HG02610 (cell line): Measurements from ENCODE around the gene RAB8B.
A peak's percentile ranks its signal among the peaks of the same experiment; 100 is the strongest.

ENCODE experiments used
- ATAC-seq: cut with Tn5 transposase; IDR thresholded peaks from one replicate; pipeline ENCODE4 v1.9.1; 2021; ENCODE audit warnings: mild to moderate bottlenecking, moderate library complexity; ENCODE audit not compliant: unreplicated experiment

Gene RAB8B

GRCh38 chr15:63181648-63182047 is 7.8 kb upstream of the RAB8B start:
- no peak for ATAC-seq

DNA sequence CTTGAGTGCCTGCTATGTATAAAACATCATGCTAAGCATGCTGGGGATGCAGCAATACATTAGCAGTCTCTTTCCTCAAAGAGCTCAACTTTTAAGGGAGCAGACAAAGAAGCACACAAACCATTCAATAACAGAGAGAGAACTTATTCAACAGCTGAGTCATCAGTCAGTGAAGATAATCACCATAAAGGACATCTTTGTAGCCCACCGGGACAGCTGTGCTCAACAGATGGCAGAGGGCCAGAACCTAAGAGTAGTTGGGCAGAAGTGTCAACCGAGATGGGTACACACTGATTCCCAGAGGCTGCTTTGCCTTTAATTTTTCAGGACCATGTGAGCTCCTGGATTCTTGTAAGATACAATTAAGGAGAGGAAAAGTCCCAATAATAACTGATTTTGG is 4.2 kb upstream of the RAB8B start:
- no peak for ATAC-seq

- ATAC-seq, result no peak
Measured at GRCh38 chr15:63186065-63186464, 3.3 kb upstream of the RAB8B start.

DNA sequence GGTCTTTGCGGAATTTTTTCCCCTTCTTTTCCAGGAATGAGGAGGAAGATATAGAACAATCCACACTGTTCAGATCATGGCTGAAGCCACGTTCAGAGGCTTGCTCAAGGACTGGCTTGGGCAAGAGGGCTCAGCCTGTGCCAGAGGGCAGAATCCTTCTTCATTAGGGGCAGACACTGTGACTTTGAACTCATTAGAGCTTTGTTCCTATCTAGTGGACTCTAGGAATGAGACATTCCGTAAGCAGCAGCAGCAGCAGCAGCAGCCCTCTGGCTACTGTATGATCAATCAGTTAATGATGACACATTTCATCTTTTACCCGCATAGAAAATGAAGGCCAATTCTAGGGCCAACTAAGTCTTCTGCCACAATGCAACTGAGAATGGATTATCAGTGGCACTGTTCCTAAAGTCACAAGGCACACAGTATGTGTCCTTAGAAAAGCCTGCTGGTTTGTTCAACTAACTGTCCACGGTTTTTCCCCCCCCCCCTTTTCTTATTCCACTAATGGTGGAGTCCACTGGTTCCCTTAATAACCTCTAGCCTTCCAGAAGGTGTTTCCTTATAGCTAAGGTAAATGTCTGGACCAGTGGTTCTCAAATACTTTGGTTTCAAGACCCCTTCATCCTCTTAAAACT is 1.7 kb upstream of the RAB8B start:
- no peak for ATAC-seq

DNA sequence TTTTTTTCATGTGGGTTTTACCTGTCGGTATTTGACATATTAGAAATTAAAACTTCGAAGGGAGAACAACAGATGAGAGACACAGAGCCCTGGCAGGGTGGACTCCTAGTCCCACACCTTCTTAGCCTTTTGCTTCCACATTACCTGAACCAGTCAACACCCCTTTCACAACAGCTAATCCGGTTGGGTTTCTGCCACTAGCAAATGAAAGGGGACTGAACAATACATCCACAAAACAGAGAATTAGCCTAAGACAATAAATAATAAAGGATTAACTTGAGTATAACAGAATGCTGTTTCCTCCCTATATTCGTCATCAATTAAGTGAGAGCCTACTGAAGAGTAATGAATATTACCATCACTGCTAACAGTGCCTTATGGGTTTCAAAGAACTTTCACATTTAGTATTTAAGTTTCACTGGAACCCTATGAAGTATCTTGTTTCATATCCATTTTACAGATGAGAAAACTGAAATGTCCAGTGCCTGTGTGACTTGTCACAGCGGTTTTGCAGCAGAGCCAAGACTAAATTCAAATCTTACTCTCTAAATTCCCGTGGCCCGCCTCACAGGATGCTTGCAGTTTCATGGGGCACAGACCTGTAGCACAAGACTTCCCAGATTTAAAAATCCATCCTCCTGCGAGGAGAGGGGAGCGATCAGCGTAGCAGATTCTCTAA is 1.0 kb upstream of the RAB8B start:
- peak; percentile 27 for ATAC-seq

DNA sequence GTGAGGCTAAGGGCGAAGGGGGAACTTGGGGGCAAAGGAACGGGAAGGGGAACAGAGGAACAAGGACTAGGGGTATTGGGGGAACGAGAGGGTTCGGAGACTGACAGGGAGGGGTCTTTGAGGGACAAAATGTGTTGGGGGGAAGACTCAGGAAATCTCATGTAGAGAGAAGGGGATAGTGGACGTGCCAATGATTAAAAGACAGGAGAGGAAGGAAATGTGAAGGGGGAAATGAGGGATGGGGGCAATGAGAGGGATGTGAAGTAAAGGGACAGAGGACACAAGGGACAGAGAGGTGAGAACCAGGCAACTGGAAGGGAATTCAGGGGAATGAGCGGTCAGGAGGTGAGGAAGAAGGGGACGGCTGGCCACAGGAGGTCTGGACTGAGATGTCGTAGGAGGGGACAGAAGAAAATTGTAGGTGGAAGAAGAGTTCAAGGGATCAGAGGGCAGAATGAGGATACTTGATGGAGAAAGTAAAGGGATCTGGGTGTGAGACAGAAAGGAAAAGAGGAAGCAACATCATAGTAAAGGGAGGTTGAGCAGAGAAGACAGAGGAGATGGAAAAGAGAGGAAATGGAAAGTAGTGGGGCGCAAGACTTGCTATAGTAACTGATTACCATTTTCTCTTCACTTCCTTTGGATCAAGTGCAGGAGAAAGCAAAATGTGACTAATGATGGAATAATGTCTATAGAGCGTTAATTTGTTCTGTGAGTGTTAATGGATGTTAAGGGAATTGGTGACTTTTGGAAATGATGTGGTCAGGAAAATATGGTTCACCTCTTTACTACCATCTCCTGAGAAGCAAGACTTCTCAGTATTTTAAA is 749 bp downstream of the RAB8B start:
- no peak for ATAC-seq

DNA sequence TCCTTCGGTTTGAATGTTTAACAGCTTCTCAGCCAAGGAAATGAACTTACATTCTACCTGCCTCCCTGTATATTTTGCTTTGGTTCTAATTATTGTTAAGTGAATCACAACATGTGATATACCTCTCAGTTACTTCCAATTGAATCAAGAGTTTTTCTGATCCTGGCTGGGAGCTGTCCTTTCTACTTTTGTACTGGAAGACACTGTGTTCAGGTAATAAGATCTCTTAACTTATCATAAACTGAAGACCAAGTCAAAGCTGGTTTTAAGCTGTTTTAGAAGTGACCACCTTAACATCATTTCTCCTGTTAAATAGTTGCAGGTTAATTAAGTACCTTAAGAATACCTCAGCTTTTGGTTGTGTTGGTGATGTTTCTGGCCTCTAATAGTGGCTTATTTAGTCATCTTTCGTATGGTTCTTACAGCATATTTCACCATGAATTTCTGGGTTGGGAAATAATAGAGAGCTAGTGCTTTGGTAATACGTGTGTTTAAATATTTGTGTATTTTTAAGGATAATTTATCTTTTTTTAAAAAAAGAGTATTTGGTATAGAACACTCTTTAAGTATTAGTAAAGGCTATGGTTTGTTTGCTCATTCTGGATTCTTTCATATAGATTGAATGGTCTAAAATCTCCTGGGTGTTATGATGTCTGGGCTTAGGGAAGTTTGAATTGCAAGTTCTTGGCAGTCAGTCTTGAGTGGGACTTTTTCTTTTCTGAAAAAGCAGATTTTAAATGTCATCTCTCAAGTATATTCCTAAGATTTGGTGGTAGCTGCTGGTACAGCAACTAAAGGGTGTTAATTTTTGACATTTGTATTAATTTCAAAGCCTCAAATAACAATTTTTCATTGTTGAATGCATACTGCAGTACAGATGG is 1.6 kb downstream of the RAB8B start:
- no peak for ATAC-seq

DNA sequence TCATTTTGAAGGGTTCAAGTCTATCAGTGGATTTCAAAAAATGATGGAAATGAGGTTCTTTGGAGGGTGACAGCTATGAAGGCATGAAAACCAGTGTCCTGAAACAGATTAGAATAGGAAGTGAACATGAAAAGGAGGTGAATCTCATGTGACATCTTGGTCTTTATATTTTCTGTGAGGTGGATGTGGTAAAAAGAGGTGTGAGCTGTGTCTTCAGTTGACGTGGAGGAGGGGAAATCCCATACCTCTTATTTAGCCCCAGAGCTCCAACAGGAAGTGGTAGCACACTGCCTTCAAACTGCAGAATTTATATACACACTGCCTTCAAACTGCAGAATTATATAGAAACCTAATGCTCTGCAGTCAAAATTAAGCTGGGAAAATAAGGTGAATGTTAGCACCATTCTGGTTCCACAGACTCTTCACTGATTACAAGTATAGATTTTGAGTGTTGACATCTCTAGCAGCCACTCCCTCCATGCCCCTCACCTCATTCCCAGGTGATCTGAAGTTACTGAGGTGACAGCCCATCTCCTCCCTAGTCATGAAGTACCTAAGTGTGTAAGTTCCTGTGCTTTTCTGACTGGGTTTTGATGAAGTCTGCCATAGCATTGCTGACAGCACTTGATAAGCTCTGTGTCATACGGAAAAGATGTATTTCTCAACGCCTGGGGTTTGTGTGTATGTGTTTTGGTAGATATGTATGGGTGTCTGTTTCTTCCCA is 2.7 kb downstream of the RAB8B start:
- ATAC-seq, result peak; percentile 40

- peak; percentile 13 for ATAC-seq
Measured at GRCh38 chr15:63192619-63193206, 3.3 kb downstream of the RAB8B start.

- ATAC-seq, result no peak
Measured at GRCh38 chr15:63194302-63194701, 4.9 kb downstream of the RAB8B start.

DNA sequence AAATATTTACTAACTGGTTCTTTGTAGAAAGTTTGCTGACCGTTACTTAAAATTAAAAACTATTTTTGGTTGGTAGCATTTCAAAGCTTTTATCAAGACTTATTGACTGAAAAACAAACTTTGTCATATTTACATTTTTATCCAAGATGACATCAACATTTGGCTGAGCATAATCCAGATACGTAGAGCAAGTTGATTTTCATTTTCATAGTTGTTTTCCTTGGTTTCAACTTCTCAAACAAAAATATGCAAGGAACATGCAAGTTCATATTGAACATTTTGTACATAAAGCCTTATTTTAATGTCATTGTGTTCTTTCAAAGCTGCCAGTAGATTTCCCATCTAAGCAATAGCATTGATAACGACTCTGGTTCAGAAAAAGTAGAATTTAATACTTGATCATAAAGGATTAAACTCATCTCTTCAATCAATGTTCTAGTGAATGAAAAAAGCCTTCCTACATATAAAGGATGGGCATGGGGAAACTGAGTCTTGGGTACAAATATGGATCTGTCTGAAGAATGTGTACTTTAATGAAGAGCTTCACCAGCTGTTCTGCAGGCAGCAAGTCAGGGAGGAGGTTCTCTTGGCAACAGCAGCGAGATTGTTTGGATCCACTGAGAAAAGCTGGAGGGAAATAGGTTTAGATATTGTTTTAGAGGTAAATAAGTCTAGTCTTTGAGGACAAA is 5.6 kb downstream of the RAB8B start:
- no peak for ATAC-seq

GRCh38 chr15:63195569-63196015 is 6.2 kb downstream of the RAB8B start:
- ATAC-seq, result no peak

DNA sequence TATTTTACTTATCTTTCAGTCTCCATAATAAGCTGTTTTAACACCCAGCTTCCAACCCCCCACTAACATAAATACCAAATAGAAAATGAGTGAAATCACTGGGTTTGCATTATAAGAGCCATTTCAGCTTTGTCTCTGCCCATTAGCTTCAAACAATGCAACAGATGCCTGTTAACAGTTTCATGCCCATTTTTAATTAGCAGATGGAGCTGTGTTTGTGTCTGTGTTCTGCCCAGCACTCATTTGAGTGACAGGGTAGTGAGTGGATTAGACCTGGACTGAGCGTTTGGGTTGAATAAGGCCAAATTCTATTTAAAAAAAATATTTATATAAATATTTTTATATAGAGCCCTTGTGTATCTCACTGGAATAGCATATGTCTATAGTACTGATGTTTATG is 7.4 kb downstream of the RAB8B start:
- ATAC-seq, result no peak

GRCh38 chr15:63197626-63198025 is 8.2 kb downstream of the RAB8B start:
- ATAC-seq, result no peak

DNA sequence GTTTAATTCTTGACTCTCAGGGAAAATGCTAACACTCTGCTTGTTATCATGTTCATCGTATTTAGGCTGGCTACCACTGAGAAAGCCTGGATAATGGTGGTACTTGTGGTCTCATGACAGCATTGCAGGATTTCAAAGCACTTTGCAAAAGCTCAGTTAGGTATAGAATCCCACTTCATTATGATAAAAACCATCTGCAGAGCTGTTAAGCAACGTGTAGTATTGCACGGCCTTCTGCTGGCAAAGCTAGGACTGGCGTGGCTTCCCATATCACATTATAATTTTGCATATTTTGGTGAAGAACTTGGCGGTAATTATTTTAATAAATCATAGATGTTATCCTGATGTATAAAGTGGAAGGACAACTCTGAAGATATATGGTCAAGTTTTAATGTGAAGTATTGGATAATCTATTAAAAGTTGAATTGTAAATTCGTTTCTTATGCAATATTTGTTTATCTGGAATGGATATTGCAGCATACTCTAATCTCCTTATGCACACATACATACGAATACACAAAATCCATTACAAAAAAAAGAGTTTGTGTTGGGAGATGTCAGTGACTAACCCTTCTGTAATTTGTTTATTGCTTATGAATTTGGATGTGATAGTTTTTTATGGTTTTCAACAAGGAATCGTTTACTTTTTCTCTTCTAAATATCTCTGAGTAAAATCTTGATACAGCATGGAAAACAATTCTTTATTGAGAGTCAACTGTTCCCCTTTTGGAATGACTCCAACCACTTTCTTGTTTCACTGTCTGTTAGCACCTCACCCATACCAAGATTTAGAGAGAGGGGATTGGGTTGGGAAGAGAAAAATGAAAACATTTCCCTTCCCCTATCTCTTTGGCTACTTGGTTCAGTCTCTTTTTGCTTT is 9.2 kb downstream of the RAB8B start:
- no peak for ATAC-seq

DNA sequence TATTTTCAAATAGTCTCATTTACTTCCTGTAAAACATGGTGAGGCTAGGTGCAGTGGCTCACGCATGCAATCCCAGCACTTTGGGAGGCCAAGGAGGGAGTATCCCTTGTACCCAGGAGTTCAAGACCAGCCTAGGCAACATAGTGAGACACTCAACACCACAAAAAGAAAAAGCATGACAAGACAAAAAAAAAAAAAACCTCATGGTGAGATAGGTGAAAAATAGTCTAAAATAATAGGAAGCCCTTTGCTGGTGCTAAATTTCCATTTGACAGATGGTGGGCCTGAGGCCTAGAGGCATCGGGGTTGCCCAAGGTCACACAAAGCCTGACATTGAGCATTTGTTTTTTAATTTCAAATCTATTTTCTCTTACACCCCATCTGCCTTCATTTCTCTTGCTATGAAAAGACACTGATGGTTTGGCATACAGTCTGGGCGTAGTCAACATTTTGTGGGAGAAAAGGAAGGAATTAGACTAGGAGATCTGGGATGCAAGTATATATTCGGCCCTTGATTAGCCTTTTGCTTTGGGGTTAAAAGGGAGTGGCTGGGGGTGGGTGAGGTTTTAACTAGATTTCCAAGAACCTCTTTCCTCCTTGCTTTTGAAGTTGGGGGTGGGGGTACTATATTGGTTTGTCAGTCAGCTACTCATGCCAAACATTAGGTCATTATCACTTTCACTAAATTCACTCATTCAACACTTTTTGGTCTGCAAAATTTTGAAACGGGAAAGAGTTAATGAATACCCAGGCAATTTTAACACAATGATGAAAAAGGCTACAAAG is 11.3 kb downstream of the RAB8B start:
- no peak for ATAC-seq

- ATAC-seq, result no peak
Measured at GRCh38 chr15:63202861-63203260, 13.5 kb downstream of the RAB8B start.
